ENCODE measurements around the gene PLCB4.

PLCB4 gene

DNA sequence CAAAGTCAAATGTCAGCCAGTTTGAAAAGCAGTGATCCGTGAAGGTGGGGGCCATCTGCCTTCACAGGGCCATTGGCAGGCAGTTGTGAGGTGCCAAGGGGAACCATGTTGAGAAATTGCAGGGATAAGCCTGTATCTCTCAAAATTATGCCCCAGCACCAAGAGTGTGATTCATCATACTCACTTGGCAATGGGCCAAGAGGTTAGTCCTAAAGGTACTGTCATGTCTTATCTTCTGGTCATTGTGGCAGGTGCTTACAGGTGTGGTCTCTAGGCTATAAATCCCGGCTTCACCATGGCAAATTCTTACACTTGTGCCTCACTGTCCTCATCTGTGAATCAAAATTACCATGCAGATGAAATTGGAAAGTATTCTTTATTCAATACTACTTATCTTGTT is 294.8 kb downstream of the PLCB4 start:
- TF ChIP-seq, protein P1, sequence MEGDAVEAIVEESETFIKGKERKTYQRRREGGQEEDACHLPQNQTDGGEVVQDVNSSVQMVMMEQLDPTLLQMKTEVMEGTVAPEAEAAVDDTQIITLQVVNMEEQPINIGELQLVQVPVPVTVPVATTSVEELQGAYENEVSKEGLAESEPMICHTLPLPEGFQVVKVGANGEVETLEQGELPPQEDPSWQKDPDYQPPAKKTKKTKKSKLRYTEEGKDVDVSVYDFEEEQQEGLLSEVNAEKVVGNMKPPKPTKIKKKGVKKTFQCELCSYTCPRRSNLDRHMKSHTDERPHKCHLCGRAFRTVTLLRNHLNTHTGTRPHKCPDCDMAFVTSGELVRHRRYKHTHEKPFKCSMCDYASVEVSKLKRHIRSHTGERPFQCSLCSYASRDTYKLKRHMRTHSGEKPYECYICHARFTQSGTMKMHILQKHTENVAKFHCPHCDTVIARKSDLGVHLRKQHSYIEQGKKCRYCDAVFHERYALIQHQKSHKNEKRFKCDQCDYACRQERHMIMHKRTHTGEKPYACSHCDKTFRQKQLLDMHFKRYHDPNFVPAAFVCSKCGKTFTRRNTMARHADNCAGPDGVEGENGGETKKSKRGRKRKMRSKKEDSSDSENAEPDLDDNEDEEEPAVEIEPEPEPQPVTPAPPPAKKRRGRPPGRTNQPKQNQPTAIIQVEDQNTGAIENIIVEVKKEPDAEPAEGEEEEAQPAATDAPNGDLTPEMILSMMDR (IDR thresholded peaks at IDR 0.05; ENCODE audit: control insufficient read depth, extremely low read depth, insufficient read depth), result no peak
- no peak for DNase-seq (ENCODE audit: low read depth)
- H3K4me3 ChIP-seq (ENCODE audit: low read depth, low read length), result no peak overlapping the region

DNA sequence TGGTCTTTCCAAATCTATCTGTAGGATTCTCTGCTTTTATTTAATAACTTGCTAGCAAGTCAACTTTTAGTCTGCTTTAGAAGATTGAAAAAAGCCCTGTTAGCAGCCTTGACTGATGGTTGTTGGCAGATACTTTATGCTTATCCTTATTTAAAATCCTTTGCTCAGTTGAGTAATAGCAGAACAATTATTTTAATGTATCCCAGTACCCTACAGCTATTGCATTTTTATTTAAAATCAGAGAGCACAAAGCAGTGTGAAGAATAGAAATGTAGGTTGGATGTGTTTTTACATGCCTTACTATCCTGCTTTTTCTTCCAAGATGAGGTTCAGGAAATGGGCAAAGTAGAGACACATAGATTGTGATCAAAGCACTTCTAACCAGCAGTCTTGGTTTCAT is 298.4 kb downstream of the PLCB4 start:
- TF ChIP-seq, protein P1 (IDR thresholded peaks at IDR 0.05; ENCODE audit: control insufficient read depth, extremely low read depth, insufficient read depth), result no peak
- H3K4me3 ChIP-seq (ENCODE audit: low read depth, low read length), result no peak overlapping the region
- no peak for DNase-seq (ENCODE audit: low read depth)

DNA sequence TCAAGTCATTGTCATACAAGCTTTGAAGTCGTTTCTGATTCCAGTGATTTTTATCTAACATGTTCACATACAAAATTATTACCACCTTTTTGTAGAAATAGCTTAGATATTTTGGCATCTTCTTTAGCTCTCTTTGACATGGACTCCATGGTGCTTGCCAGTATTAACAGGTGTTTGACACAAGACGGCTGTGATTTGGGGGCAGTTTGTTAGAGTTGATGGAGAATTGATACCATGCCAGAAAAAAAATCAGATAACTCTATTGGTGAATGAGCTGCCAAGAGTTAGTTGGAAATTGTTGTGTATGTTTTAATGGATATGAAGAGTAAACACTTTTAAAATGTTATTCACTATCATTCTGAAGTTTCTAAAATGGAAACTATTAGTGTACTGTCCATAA is 298.9 kb downstream of the PLCB4 start:
- no peak overlapping the region for H3K4me3 ChIP-seq (ENCODE audit: low read depth, low read length)
- TF ChIP-seq, protein P1 (IDR thresholded peaks at IDR 0.05; ENCODE audit: control insufficient read depth, extremely low read depth, insufficient read depth), result no peak
- DNase-seq (ENCODE audit: low read depth), result peak; percentile 43

DNA sequence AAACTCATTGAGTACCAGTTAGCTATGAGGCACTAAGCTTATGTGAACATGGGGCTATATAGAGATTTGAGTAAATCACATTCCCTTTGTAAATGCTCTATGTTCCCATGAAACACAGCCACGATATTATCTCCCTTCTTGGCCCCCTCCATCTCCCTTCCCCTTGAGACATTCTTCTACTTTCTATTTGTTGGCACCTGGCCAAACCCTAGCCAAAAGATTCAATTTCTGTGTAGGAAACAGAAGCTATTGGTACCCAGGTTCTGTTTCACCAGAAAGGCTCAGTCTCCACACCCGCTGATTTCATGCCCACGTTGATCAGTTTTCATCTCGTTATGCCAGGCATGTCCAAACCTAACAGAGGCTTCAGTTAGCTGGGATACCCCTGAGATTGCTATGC is 300.0 kb downstream of the PLCB4 start:
- no peak overlapping the region for H3K4me3 ChIP-seq (ENCODE audit: low read depth, low read length)
- DNase-seq (ENCODE audit: low read depth), result no peak
- TF ChIP-seq, protein P1 (IDR thresholded peaks at IDR 0.05; ENCODE audit: control insufficient read depth, extremely low read depth, insufficient read depth), result no peak

DNA sequence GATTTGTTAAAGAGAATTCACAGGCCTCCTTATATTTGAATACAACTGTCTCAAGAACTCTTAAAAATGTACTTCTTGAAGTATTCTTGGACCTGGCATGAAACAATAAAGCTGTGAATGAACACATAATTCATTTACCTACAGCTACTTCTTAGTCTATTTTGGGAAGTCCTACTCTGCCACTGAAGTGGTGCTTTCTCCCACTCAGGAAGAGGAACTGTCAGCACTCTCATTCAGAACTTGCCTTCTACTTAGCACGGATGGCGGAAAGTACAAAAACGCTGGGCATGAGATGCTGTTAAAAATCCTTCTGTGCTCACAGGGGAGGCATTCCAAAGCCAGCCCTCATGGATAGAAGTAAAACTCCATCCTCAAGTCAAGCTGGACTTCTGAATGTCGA is 300.7 kb downstream of the PLCB4 start:
- no peak overlapping the region for H3K4me3 ChIP-seq (ENCODE audit: low read depth, low read length)
- TF ChIP-seq, protein P1 (IDR thresholded peaks at IDR 0.05; ENCODE audit: control insufficient read depth, extremely low read depth, insufficient read depth), result no peak
- no peak for DNase-seq (ENCODE audit: low read depth)

DNA sequence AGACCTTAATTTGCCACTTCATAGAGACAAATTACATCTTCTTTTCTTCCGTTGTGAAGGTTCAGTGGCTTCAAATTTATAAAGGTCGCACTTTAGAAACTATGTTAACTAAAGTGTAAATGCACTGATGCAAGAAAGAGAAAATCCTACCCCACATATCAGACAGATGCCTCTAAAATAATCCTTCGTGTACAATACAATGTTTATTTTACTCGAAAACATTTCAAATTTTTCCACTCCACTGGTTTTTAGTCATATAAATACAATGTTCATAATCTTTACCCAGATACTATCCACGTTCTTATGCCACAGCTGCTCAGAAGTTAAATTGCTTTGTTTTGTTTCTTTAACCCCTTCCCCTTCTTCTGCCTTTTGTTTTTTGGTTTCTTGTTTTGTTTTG is 305.2 kb downstream of the PLCB4 start:
- H3K4me3 ChIP-seq (ENCODE audit: low read depth, low read length), result no peak overlapping the region
- no peak for DNase-seq (ENCODE audit: low read depth)
- TF ChIP-seq, protein P1 (IDR thresholded peaks at IDR 0.05; ENCODE audit: control insufficient read depth, extremely low read depth, insufficient read depth), result no peak

DNA sequence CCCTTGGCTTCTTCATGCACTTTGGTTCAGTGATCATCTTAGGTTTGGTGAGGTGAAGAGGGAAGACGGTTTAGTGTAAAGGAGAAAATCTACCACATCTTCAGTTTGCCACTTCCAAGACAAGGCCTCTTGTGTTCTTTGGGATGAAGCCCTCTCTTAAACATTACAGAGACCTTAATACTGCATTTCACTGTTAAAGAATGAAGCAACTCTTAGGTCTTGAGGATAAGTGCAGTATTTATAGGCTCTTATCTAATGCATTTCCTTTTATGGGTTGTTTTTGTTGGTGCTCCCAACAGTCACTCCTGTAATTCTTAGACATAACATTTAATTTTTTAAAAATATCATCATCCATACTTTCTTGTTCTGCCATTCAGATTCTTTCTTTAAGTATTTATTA is 305.6 kb downstream of the PLCB4 start:
- no peak for DNase-seq (ENCODE audit: low read depth)
- TF ChIP-seq, protein P1 (IDR thresholded peaks at IDR 0.05; ENCODE audit: control insufficient read depth, extremely low read depth, insufficient read depth), result no peak
- no peak overlapping the region for H3K4me3 ChIP-seq (ENCODE audit: low read depth, low read length)
